Activated naive CD4-positive, alpha-beta T cell treated with anti-CD3 and anti-CD28 coated beads, Interleukin-2, amount 50 U/mL, for 16 hours (primary cell): ENCODE data around the gene SPATA4.
A peak's percentile ranks its signal among the peaks of the same experiment; 100 is the strongest.
"Not testable (repeated sequence)": the region's sequence is repeated elsewhere in the genome, so short reads cannot be mapped to it uniquely, and the experiment has no call there.

Experiments used
- DNase-seq: peaks from one replicate; pipeline ENCODE4 v3.0.0-alpha.2; 2020

Gene SPATA4

DNA sequence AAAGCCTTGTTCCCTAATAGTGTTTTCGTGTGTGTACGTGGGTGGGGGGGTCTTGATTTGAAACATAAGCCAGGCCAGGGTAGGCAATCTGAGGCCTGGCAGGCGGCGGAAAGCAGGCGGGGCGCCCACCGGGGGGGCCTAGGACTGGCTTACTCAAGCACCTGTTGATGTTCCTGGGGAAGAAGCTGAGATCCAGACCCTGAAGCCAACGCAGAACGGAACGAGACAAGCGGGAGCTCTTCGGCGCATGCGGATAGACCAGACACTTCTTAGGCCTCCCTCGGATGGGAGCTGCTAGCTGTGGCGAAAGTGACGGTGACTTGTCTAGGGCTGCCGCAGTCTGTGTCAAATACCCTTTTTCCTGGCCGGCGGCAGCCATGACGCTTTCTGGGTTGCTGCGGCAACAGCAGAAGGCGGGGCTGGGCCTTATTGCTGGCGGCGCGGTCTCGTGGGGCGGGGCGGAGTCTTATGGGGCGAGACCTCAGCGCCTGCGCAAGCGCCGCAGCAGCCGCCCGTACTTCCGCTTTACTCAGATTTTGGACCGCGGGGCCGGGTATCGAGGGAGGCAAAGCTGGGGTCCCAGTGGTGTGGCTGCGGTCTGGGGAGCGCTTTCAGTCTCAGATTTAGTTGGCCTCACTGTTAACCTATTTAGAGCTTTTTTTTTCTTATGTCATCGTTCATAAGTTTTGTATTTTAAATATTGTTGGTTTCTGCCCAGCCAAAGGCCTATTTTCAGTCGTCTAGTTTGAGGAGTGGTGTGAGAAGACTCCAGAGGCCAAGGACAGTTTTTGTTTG lies at the start of gene SPATA4:
Gene SPATA4 (minus strand): TSS at position 402 of the 795 bp plus-strand sequence. CDS start 23 bp downstream, at position 379.
- DNase-seq: peak; percentile 95

GRCh38 chr4:176242764-176243347 lies 47.5 kb upstream of the SPATA4 start:
- DNase-seq: no peak

DNA sequence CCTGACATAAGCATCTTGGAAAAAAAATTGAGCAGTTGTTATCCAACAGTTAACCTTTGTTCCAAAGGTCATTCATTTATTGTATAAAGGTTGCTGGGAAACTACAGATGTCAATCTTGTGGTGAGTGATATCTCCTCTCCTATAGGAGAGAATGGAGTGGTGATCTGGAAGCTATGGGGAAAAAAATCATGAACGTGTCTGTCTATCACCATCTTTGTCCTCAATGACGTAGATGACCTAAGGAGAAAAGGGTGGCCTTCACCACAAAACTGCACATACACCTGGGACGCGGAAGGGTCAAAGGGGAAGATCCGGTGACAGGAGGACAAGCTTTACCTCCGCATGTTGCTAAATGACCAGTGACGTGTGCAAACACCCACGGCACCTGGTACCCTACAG lies 46.3 kb upstream of the SPATA4 start:
- no peak for DNase-seq

- DNase-seq: no peak
Observed at GRCh38 chr4:176238826-176239225, 43.4 kb upstream of the SPATA4 start.

GRCh38 chr4:176238157-176238610 lies 42.8 kb upstream of the SPATA4 start:
- no peak for DNase-seq

GRCh38 chr4:176236946-176237345 lies 41.6 kb upstream of the SPATA4 start:
- DNase-seq: no peak

DNA sequence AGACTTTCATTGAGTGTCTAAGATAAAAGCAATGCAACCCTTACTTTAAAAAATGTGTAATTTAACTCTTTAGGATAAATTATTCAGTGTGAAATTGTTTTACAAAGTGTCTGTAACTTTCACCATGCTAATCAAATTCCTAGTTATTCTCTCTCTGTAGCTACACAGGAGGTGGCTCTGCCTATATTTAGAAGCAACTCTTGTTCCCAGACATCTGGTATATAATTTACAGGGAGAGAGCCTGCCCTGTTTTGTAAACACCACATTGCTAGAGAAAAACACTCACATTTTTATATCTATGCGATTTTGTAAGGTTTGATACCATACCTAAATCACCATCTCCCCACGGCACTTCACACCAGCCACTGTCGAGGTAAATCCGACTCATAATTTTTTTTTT lies 35.5 kb upstream of the SPATA4 start:
- DNase-seq: no peak

GRCh38 chr4:176229645-176230044 lies 34.3 kb upstream of the SPATA4 start:
- no peak for DNase-seq

DNA sequence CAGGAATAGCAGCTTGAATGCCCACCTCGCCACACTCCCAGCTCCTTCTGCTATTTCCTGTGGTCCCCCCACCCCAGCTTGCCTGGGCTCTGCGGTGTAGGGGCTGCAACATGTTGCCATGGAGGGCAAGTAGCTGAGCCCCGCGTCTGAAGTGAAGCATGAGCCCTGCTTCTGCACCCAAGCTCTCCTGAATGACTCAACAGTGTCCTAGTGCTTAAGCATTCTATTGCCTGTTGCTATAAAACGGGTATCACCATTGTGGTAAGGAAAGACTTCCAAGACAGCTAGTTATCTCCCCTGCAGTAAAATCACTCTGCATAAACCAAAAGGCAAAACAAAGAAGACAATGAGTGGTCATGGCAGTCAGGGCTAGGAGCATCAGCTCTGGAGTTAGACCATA lies 31.4 kb upstream of the SPATA4 start:
- no peak for DNase-seq

- DNase-seq: no peak
Observed at GRCh38 chr4:176223561-176223960, 28.2 kb upstream of the SPATA4 start.

GRCh38 chr4:176222149-176222548 lies 26.8 kb upstream of the SPATA4 start:
- no peak for DNase-seq

DNA sequence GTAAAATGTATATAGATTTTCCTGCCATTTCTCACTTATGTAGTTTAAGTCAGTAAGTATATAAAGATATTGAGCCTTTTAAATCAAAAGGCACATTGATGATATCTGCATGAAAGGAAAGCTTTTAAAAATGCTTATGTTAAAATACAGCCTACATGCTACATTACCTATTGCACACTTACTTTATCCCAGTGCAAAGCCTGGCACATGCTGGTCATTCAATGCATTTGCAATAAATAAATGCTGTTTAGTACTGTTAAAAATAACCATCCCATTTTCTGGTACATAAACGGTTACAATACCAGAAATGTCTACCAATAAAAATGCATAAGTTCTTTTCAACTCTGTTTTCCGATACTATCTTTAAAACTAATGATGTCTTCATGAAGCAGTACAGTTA lies 22.1 kb upstream of the SPATA4 start:
- no peak for DNase-seq

- DNase-seq: not testable (repeated sequence)
Observed at GRCh38 chr4:176212351-176212750, 17.0 kb upstream of the SPATA4 start.

- DNase-seq: no peak
Observed at GRCh38 chr4:176210579-176211296, 15.4 kb upstream of the SPATA4 start.

DNA sequence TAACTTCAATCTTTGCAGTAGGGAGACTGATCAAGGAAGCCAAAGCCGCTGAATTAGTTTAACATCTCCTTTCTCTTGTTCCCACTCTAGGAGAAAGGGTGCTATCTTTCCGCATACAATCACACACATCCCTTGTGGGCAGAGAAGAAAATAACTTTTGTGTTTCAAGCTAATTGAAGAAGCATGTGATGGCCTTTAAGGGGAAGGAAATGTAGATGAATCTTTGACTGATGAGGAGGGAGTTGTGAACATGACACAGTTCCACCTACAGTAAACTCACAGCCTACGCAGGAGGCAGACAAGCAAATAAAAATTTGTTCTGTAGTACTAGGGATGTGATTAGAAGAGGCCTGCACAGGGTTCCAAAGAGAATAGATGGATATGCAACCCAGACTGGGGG lies 14.7 kb upstream of the SPATA4 start:
- DNase-seq: no peak

- no peak for DNase-seq
Observed at GRCh38 chr4:176209535-176209934, 14.2 kb upstream of the SPATA4 start.

DNA sequence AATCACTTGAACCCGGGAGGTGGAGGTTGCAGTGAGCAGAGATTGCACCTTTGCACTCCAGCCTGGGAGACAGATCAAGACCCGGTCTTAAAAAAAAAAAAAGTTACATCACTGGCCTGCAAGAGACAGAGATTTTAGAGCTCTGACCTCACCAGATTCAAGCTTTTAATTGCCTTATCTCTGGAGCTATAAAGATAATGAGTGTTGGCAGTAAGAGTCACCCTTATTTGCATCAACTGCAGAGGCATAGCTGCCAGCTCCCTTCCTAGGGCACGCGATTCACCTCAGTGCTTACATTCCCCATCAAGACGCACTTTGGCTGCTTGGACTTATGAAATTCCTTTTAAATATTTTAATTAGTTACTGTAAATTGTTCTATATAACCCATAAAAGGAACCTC lies 12.5 kb upstream of the SPATA4 start:
- no peak for DNase-seq

DNA sequence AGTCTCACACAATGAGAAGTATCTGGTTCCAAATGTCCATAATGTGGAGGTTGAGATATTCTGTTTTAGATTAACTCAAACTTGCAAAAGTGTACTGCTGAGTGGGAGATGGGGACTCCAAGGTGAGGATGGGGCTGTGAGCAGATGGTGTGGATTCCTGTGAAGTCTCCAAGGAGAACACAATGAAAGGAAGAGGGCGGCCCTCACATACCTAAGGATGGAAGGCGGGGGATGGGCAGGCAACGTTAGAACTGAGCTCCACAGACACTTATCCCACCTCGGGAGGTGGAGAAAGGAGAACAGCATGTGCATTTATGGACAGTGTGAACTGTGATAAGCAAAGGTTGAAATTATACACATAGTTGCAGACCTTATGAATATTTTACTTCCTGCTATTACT lies 9.9 kb upstream of the SPATA4 start:
- DNase-seq: no peak

GRCh38 chr4:176198316-176198903 lies 3.0 kb upstream of the SPATA4 start:
- DNase-seq: no peak

DNA sequence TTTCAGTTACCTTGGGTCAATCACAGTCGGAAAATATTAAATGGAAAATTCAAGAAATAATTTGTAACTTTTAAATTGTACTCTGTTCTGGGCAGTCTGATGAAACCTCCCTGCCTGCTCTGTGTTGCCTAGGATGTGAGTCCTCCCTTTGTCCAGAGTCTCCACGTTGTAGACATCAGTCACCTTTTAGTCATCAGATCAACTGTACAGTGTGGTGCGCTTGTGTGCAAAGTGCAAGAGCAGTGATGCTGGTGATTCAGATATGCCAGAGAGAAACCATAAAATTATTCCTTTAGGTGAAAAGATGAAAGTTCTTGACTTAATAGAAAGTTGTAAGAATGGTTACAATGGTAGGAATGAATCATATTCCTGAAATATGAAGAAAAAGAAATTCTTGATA lies 1.4 kb downstream of the SPATA4 start:
- peak; percentile 50 for DNase-seq

- DNase-seq: no peak
Observed at GRCh38 chr4:176193126-176193525, 2.3 kb downstream of the SPATA4 start.

GRCh38 chr4:176191974-176192373 lies 3.4 kb downstream of the SPATA4 start:
- no peak for DNase-seq
